Fibroblast of pulmonary artery (primary cell): ENCODE data around the gene CLEC2D.
"Not testable (repeated sequence)": the region's sequence is repeated elsewhere in the genome, so short reads cannot be mapped to it uniquely, and the experiment has no call there.

Experiments
- DNase-seq: peaks from one replicate; pipeline ENCODE4 v3.0.0-alpha.2; 2010; ENCODE audit warnings: low read depth
- H3K4me3 ChIP-seq: replicated peaks from 2 replicates; pipeline ENCODE4 v1.5.1; 2011; ENCODE audit warnings: low read depth, mild to moderate bottlenecking, control low read depth, low read length, moderate library complexity
- TF ChIP-seq, protein P1 (sequence below): IDR thresholded peaks from 2 replicates; pipeline ENCODE4 v1.5.1; 2011; ENCODE audit warnings: mild to moderate bottlenecking, control low read depth, low read length, inconsistent platforms; ENCODE audit errors: missing control alignments

CLEC2D gene

DNA sequence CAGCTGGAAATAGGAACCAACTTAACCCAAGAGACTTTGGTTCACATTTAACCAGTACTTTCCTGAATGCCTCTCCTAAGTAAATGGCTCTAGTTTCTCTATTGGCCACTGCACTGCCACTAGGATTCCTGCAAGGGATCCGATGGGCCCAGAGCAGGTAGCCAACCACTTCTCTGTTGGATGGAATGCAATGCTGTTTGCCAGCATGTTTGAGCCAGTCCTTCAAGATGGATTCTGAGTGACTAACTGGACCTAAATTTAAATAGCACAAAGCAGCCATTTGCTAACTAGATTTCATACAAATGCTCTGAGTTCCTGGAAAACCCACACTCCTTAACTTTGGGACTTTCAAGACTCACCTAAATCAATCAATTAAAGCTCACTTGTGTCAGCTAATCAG is 9.5 kb upstream of the CLEC2D start:
- no peak overlapping the region for H3K4me3 ChIP-seq
- no peak for DNase-seq
- TF ChIP-seq, protein P1, sequence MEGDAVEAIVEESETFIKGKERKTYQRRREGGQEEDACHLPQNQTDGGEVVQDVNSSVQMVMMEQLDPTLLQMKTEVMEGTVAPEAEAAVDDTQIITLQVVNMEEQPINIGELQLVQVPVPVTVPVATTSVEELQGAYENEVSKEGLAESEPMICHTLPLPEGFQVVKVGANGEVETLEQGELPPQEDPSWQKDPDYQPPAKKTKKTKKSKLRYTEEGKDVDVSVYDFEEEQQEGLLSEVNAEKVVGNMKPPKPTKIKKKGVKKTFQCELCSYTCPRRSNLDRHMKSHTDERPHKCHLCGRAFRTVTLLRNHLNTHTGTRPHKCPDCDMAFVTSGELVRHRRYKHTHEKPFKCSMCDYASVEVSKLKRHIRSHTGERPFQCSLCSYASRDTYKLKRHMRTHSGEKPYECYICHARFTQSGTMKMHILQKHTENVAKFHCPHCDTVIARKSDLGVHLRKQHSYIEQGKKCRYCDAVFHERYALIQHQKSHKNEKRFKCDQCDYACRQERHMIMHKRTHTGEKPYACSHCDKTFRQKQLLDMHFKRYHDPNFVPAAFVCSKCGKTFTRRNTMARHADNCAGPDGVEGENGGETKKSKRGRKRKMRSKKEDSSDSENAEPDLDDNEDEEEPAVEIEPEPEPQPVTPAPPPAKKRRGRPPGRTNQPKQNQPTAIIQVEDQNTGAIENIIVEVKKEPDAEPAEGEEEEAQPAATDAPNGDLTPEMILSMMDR, result no peak

DNA sequence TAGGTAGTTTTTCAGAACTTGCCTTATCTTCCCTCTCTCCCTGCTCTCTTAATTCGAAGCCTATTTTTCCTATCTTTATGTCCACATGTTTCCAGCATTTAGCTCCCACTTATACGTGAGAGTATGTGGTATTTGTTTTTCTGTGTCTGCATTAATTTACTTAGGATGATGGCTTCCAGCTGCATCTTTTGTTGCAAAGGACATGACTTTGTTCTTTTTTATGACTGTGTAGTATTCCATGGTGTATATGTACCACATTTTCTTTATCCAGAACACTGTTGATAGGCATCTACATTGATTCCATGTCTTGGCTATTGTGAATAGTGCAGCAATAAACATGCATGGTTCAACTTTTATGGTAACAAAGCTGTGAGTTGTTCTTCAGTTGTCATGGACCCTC is 7.8 kb upstream of the CLEC2D start:
- no peak for DNase-seq
- TF ChIP-seq, protein P1, result no peak
- H3K4me3 ChIP-seq, result no peak overlapping the region

DNA sequence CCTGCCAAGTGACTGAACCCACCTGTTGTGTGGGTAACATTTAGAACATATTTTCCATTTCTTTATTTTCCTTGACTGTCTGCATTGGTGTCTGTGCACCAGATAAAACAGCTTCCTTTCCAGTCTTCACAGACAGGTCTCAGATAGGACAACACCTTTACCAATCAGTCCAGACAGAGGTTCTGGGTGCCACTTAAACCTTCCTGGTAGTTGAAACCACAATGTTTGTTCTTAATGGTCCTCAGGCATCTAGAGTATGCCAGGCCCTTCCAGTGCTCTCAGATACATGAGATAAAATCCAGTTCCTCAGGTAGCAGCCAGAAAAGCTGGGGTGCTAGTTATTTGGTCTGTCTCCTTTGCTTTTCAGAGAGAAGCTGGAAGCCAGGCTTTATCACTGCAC is 7.0 kb upstream of the CLEC2D start:
- H3K4me3 ChIP-seq, result no peak overlapping the region
- TF ChIP-seq, protein P1, result no peak
- DNase-seq, result no peak

DNA sequence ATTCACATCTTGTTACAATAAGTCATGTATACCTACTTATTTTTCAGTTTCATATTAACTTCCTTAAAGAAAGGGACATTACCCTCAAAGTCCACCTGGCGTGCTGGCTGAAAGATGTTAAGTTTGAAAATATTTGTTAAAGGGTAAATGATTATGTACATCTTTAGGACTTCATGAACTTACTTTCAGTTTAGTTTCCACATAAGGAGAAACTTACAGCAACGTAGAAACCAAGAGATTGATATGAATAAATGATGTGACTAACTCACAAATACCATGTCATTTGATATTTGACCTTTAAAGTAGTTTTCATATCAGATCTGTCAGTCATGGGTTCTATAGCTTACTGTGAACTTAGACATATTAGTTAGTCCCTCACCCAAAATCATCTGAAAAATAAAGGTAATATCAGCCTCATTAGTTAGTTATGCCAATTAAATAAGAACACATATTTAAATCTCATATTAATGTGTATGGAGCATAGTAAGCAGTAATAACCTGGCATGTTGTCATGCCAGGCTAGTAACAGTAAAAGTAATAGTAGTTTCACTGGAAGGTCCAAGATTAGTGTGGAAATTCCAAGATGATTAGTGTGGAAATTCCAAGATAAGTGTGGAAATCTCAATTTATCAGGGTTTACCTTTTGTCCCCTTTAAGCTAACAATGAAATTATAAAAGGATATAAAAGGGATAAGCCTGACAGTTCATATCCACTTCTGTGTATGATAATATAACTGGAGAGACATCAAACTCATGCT is 1.9 kb upstream of the CLEC2D start:
- H3K4me3 ChIP-seq, result no peak overlapping the region
- TF ChIP-seq, protein P1, result no peak

DNA sequence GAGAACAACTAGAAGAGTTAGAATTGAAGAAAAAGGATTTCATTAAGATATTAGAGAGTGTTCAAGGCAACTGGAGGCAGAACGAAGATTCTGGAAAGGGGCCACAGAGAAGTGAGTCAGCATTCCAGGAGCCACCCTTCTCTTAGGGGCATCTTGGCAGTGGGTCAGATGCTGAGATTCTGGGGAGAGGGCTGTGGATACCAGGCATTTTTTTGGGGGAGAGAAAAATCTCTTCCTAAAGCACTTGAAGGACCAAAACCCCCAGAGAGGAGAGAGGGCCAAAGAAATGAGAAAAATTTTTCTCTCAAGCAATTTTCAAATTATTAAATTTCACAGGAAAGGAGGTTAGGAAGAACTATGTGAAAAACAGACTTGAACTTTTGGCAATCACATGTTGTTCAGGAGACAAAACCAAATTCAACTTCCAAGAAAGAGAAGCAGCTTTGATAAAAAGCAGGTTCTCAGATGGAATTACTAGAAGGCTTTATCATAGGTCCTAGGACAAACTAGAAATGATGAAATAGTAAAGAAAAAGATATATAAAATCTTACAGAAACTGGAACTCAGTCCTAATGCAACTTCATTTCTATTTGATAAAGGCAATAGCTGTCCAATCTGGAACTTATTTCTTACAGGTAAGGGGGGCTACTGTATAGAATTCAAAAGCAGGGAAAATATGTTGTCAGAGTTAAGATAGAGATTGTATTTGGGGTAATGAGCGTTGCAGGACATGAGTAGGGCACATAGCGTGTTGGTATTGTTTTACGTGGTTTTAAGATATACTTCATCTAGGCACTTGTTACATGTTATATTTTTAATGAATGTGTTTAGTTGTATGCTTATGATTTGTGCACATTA is 1.1 kb upstream of the CLEC2D start:
- DNase-seq, result peak; percentile 56
- no peak overlapping the region for H3K4me3 ChIP-seq

More for the DNA sequence above, 1.9 kb upstream of the CLEC2D start:
- DNase-seq, result no peak

DNA sequence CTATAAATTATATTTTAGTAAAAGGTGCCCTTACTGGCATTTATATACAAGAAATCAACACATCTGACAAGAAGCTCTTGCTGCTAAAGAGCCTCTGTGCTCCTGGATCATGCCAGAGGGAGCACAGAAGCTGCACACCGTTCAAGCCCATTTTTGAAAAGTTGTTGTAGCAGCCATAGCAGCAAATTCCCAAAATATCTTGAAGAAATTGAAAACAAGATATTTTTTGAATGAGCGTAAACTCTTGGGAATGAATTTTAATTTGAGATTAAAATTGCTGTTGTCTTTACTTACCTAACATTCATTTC is 540 bp upstream of the CLEC2D start:
- no peak for DNase-seq
- TF ChIP-seq, protein P1, result no peak
- no peak overlapping the region for H3K4me3 ChIP-seq

More for the DNA sequence above, 1.1 kb upstream of the CLEC2D start:
- TF ChIP-seq, protein P1, result no peak

DNA sequence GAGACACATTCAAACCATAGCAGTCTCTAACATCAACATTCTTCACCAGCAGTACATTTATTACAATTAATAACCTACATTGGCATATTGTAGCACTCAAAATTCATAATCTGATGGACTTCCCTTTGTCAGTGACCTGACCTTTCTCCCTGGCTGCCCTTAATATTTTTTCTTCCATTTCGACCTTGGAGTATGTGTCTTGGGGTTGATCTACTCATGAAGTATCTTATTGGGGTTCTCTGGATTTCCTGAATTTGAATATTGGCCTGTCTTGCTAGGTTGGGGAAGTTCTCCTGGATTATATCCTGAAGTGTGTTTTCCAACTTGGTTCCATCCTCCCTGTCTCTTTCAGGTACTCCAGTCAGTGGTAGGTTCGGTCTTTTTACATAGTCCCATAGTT is 2.8 kb downstream of the CLEC2D start:
- H3K4me3 ChIP-seq, DNase-seq: not testable (repeated sequence)
